Type B pancreatic cell (in vitro differentiated cells): ENCODE results near the gene SLC35G3. TPM values are rescaled to one million over a fixed set of nuclear protein-coding genes. Genes with fewer than 3 reads are reported as not detected.

Experiments used
- DNase-seq: peaks from one replicate; pipeline ENCODE4 v3.0.0; 2021; ENCODE audit warnings: mixed read lengths; ENCODE audit not compliant: unreplicated experiment; ENCODE audit errors: extremely low spot score
- H3K27ac Mint-ChIP-seq: 2 replicates; pipeline ENCODE4 v1.8.0; 2021; ENCODE audit warnings: mild to moderate bottlenecking, mixed read lengths
- H3K27me3 Mint-ChIP-seq: 2 replicates; pipeline ENCODE4 v1.8.0; 2021; ENCODE audit warnings: mixed read lengths
- H3K36me3 Mint-ChIP-seq: 2 replicates; pipeline ENCODE4 v1.8.0; 2021; ENCODE audit warnings: mixed read lengths
- H3K4me1 Mint-ChIP-seq: one replicate; pipeline ENCODE4 v1.8.0; 2021; ENCODE audit warnings: mixed read lengths; ENCODE audit not compliant: unreplicated experiment
- H3K4me3 Mint-ChIP-seq: 2 replicates; pipeline ENCODE4 v1.8.0; 2021; ENCODE audit warnings: mild to moderate bottlenecking, mixed read lengths
- H3K9me3 Mint-ChIP-seq: 2 replicates; pipeline ENCODE4 v1.8.0; 2021; ENCODE audit warnings: mixed read lengths
- CTCF ChIP-seq: fragments of 200-600 bp; sonication (generic); conservative IDR thresholded peaks from 2 replicates; pipeline ENCODE4 v1.5.0; 2021; ENCODE audit warnings: antibody characterized with exemption, mild to moderate bottlenecking
- total RNA-seq: library from RNA; stranded (reverse); gene quantifications from 2 replicates; pipeline ENCODE4 v1.2.1, GENCODE V29; 2021; ENCODE audit warnings: low replicate concordance

SLC35G3 gene
- total RNA-seq, 1 donor from 2014 or later, result not detected

- H3K4me1 Mint-ChIP-seq, result no peaks in the 10 kb centered on the region
Measured at GRCh38 chr17:35171834-35172233, 22.4 kb downstream of the SLC35G3 start.

GRCh38 chr17:35170968-35171771, 23.0 kb downstream of the SLC35G3 start:
- Mint-ChIP-seq H3K36me3 (no peaks in the 10 kb centered on the region), H3K4me1 (no peaks in the 10 kb centered on the region), H3K9me3 (no peaks in the 10 kb centered on the region), H3K27me3 (peaks cover 7% of the 10 kb centered on the region), H3K27ac (no peak overlapping the region), H3K4me3 (no peak overlapping the region)
- no peak for DNase-seq
- no peak for TF ChIP-seq CTCF

More at GRCh38 chr17:35171834-35172233, 22.4 kb downstream of the SLC35G3 start:
- no peak for TF ChIP-seq CTCF
- Mint-ChIP-seq H3K9me3 (no peaks in the 10 kb centered on the region), H3K27me3 (peaks cover 7% of the 10 kb centered on the region), H3K4me3 (no peak overlapping the region), H3K36me3 (no peaks in the 10 kb centered on the region), H3K27ac (no peak overlapping the region)
- no peak for DNase-seq

GRCh38 chr17:35169835-35170363, 24.3 kb downstream of the SLC35G3 start:
- no peaks in the 10 kb centered on the region for H3K4me1 Mint-ChIP-seq
- no peaks in the 10 kb centered on the region for H3K36me3 Mint-ChIP-seq
- no peak for DNase-seq
- no peaks in the 10 kb centered on the region for H3K27me3 Mint-ChIP-seq
- no peak overlapping the region for H3K4me3 Mint-ChIP-seq
- TF ChIP-seq CTCF, result no peak
- no peak overlapping the region for H3K27ac Mint-ChIP-seq
- no peaks in the 10 kb centered on the region for H3K9me3 Mint-ChIP-seq

GRCh38 chr17:35167666-35168065, 26.5 kb downstream of the SLC35G3 start:
- Mint-ChIP-seq H3K36me3 (no peaks in the 10 kb centered on the region), H3K27ac (no peak overlapping the region), H3K9me3 (no peaks in the 10 kb centered on the region), H3K4me3 (no peak overlapping the region), H3K27me3 (peaks cover 4% of the 10 kb centered on the region), H3K4me1 (no peaks in the 10 kb centered on the region)
- no peak for DNase-seq
- no peak for TF ChIP-seq CTCF

- no peak overlapping the region for H3K27ac Mint-ChIP-seq
- peaks cover 5% of the 10 kb centered on the region for H3K27me3 Mint-ChIP-seq
- no peaks in the 10 kb centered on the region for H3K4me1 Mint-ChIP-seq
- no peaks in the 10 kb centered on the region for H3K36me3 Mint-ChIP-seq
- no peaks in the 10 kb centered on the region for H3K9me3 Mint-ChIP-seq
- no peak overlapping the region for H3K4me3 Mint-ChIP-seq
- no peak for TF ChIP-seq CTCF
- no peak for DNase-seq
Measured at GRCh38 chr17:35167046-35167445, 27.1 kb downstream of the SLC35G3 start.
